ENCODE measurements around the gene SLC13A2. TPM values are rescaled to one million over a fixed set of nuclear protein-coding genes. Genes with fewer than 3 reads are reported as not detected.

The SLC13A2 gene
- total and polyA plus RNA-seq, 9 of the 15 experiments (the other 6 are each of a cell fraction or from before 2014, with no cell fraction given): 0.13 TPM; not detected in 8

GRCh38 chr17:28527181-28527681 is 53.8 kb downstream of the SLC13A2 start (continued):
- TF ChIP-seq, protein P1, sequence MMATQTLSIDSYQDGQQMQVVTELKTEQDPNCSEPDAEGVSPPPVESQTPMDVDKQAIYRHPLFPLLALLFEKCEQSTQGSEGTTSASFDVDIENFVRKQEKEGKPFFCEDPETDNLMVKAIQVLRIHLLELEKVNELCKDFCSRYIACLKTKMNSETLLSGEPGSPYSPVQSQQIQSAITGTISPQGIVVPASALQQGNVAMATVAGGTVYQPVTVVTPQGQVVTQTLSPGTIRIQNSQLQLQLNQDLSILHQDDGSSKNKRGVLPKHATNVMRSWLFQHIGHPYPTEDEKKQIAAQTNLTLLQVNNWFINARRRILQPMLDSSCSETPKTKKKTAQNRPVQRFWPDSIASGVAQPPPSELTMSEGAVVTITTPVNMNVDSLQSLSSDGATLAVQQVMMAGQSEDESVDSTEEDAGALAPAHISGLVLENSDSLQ (IDR thresholded peaks at IDR 0.05): no peak; the same call in 1 of the 2 replicates
- TF ChIP-seq MBD1 (CRISPR knock-in tag; IDR thresholded peaks at IDR 0.05) (no peak), POLR2H (tag; IDR thresholded peaks at IDR 0.05; ENCODE audit: low read depth) (no peak), ZNF217 (CRISPR knock-in tag; IDR thresholded peaks at IDR 0.05) (no peak), ZNF583 (CRISPR knock-in tag; IDR thresholded peaks at IDR 0.05) (peak; percentile 84; the same call in 1 of the 2 replicates), BHLHE40 (IDR thresholded peaks at IDR 0.05; ENCODE audit: low read length) (peak; percentile 52; the same call in 1 of the 2 replicates), BRF2 (IDR thresholded peaks at IDR 0.05; ENCODE audit: borderline replicate concordance, insufficient read depth, insufficient read length) (no peak), CAMTA2 (CRISPR knock-in tag; conservative IDR thresholded peaks at IDR 0.05) (no peak), UBTF (IDR thresholded peaks at IDR 0.05; ENCODE audit: borderline replicate concordance in 1 of 2, low read depth in 2 of 2, low read length in 2 of 2) (no peak), NR2C2 (CRISPR knock-in tag; IDR thresholded peaks at IDR 0.05) (peak; percentile 84), NR2C2 (tag; IDR thresholded peaks at IDR 0.05) (peak; percentile 72; the same call in 1 of the 2 replicates), MAZ (CRISPR knock-in tag; conservative IDR thresholded peaks at IDR 0.05 in 1 of 2, IDR thresholded peaks at IDR 0.05 in 1 of 2) (peak; percentile 28 to 86; a peak in 3 of 4 replicates), PHF21A (IDR thresholded peaks at IDR 0.05; ENCODE audit: borderline replicate concordance, low read depth) (no peak), RBM39 (optimal IDR thresholded peaks at IDR 0.05; ENCODE audit: low read depth, low read length) (no peak), ZNF696 (CRISPR knock-in tag; conservative IDR thresholded peaks at IDR 0.05) (no peak), NEUROD1 (IDR thresholded peaks at IDR 0.05; ENCODE audit: borderline replicate concordance, low read depth, low read length, partially characterized antibody) (peak; percentile 34), HNRNPUL1 (IDR thresholded peaks at IDR 0.05; ENCODE audit: low read length) (no peak)
- TF ChIP-seq, protein P2, sequence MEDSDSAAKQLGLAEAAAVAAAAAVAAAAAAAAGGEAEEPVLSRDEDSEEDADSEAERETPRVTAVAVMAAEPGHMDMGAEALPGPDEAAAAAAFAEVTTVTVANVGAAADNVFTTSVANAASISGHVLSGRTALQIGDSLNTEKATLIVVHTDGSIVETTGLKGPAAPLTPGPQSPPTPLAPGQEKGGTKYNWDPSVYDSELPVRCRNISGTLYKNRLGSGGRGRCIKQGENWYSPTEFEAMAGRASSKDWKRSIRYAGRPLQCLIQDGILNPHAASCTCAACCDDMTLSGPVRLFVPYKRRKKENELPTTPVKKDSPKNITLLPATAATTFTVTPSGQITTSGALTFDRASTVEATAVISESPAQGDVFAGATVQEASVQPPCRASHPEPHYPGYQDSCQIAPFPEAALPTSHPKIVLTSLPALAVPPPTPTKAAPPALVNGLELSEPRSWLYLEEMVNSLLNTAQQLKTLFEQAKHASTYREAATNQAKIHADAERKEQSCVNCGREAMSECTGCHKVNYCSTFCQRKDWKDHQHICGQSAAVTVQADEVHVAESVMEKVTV (CRISPR knock-in tag; IDR thresholded peaks at IDR 0.05): no peak
- TF ChIP-seq, protein P3, sequence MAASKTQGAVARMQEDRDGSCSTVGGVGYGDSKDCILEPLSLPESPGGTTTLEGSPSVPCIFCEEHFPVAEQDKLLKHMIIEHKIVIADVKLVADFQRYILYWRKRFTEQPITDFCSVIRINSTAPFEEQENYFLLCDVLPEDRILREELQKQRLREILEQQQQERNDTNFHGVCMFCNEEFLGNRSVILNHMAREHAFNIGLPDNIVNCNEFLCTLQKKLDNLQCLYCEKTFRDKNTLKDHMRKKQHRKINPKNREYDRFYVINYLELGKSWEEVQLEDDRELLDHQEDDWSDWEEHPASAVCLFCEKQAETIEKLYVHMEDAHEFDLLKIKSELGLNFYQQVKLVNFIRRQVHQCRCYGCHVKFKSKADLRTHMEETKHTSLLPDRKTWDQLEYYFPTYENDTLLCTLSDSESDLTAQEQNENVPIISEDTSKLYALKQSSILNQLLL (CRISPR knock-in tag; IDR thresholded peaks at IDR 0.05; ENCODE audit: borderline replicate concordance): no peak
